HG03039 (cell line): ENCODE results near the gene TP63.
"Not testable (repeated sequence)": the region's sequence is repeated elsewhere in the genome, so short reads cannot be mapped to it uniquely, and the experiment has no call there.

Experiments used
- ATAC-seq: cut with Tn5 transposase; IDR thresholded peaks from one replicate; pipeline ENCODE4 v1.9.1; 2021; ENCODE audit warnings: mild to moderate bottlenecking, moderate library complexity; ENCODE audit not compliant: unreplicated experiment

TP63 gene

GRCh38 chr3:189631373-189631408, at the start of gene TP63:
Gene TP63 (plus strand): TSS chr3:189631389. CDS start chr3:189631516, 127 bp downstream.
- no peak for ATAC-seq

- ATAC-seq, result no peak
These were observed 49.0 kb upstream of the TP63 start for GRCh38 chr3:189582179-189582578.

GRCh38 chr3:189584645-189585044, 46.5 kb upstream of the TP63 start:
- ATAC-seq, result no peak

- peak; percentile 67 for ATAC-seq
These were observed 44.1 kb upstream of the TP63 start for GRCh38 chr3:189586941-189587663.

- ATAC-seq, result no peak
These were observed 43.5 kb upstream of the TP63 start for GRCh38 chr3:189587664-189588040.

GRCh38 chr3:189588070-189588469, 43.1 kb upstream of the TP63 start:
- ATAC-seq, result no peak

- no peak for ATAC-seq
These were observed 42.6 kb upstream of the TP63 start for GRCh38 chr3:189588475-189589178.

- no peak for ATAC-seq
These were observed 42.0 kb upstream of the TP63 start for GRCh38 chr3:189589179-189589569.

GRCh38 chr3:189590223-189590622, 41.0 kb upstream of the TP63 start:
- ATAC-seq, result no peak

GRCh38 chr3:189593581-189593980, 37.6 kb upstream of the TP63 start:
- ATAC-seq, result no peak

- not testable (repeated sequence) for ATAC-seq
These were observed 34.9 kb upstream of the TP63 start for GRCh38 chr3:189596078-189596979.

- ATAC-seq, result no peak
These were observed 33.3 kb upstream of the TP63 start for GRCh38 chr3:189597918-189598317.

- no peak for ATAC-seq
These were observed 32.5 kb upstream of the TP63 start for GRCh38 chr3:189598530-189599225.

- ATAC-seq, result no peak
These were observed 28.7 kb upstream of the TP63 start for GRCh38 chr3:189602471-189602870.

- no peak for ATAC-seq
These were observed 25.5 kb upstream of the TP63 start for GRCh38 chr3:189605717-189606116.

GRCh38 chr3:189606774-189607173, 24.4 kb upstream of the TP63 start:
- no peak for ATAC-seq

GRCh38 chr3:189612641-189613040, 18.5 kb upstream of the TP63 start:
- not testable (repeated sequence) for ATAC-seq

GRCh38 chr3:189613122-189613521, 18.1 kb upstream of the TP63 start:
- ATAC-seq, result no peak

- no peak for ATAC-seq
These were observed 9.1 kb upstream of the TP63 start for GRCh38 chr3:189621948-189622603.

- ATAC-seq, result no peak
These were observed 8.6 kb upstream of the TP63 start for GRCh38 chr3:189622629-189623028.

GRCh38 chr3:189624130-189624529, 7.1 kb upstream of the TP63 start:
- ATAC-seq, result no peak
